GM20000 (cell line): ENCODE data around the gene SH3BGR.

ENCODE experiments used
- DNase-seq: peaks from one replicate; pipeline ENCODE4 v3.0.0; 2012; ENCODE audit warnings: low spot score
- CTCF ChIP-seq: IDR thresholded peaks from 2 replicates; pipeline ENCODE4 v1.5.1; 2012; ENCODE audit warnings: mild to moderate bottlenecking, control low read depth; ENCODE audit errors: extremely low read depth, missing control alignments

The SH3BGR gene

DNA sequence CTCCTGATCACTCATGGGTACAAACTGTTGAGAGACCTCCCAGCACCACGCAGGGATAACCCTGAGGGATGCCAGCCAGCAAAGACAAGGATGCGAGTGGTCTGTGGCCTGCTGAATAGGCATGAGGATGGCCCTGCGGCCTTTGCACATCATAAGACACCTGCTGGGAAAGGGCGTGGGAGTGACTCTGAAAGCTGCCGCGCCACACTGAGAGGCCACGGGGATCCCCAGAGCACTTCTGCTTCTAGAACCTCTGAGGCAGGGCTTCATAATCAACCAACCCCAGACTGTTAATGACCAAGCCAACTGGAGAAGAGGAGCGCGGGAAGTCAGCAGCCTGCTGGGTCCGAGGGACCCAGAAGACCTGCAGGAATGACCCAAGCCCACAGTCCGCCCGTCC lies 73.8 kb downstream of the SH3BGR start:
- TF ChIP-seq CTCF: no peak
- DNase-seq: no peak

DNA sequence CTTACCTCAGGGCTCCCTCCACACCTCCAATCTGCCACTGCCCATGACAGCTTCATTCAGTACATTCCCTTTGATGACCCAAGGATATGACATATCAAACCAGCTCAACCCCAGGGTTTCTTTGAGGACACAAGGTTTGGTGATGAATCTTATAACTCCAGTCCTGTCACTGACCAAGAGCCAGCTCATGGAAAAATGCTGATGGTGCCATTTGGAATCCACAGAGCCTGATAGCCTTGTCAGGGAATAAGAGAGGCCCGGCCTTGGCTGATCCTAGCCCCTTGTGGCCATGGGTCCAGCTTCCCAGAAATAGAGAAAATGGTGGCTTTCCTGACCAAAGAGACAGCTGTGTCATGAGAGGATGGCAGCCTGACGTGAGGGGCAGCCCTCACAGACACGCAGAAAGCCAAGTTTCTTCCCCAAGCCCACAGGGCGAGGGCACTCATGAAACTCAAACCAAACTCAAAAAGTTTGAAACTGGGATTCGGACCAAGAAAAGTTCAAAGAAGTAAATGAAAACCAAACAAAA lies 75.4 kb downstream of the SH3BGR start:
- DNase-seq: no peak
- no peak for TF ChIP-seq CTCF

GRCh38 chr21:39527664-39528381 lies 76.1 kb downstream of the SH3BGR start:
- DNase-seq: no peak
- no peak for TF ChIP-seq CTCF

DNA sequence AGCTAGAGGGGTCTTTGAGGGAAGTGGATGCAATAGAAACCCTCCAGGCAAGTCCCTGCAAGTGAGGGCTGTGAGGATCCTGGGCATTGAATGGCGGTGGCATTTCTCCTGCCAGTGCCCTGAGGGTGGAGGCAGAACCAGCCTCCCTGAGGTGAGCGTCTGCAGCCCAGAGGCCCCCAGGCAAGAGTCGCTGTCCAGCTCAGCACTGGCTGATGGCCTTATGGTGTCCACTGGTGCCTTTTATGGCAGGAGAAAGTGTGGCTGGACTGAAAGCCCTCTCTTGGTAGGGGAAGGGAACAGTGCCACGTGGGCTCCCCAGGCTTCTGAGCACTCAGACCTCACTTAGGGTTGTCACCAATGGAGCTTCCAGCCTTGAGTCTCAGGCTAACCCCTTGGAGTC lies 77.3 kb downstream of the SH3BGR start:
- no peak for TF ChIP-seq CTCF
- DNase-seq: no peak

DNA sequence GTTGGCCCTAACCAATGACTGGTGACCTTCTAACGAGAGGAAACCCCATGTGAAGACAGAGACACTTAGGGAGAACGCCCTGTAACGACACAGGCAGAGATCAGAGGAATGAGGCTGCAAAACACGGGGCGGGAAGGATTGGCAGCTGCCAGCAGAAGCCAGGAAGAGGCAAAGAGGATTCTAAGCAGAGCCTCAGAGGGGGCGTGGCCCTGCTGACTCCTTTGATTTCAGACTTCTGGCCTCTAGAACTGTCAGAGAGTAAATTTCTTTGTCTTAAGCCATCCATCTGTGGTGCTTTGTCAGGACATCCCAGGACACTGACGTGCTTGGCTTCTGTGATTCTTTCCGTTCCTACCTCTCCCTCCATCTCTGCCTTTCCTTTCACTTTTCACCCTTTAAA lies 79.3 kb downstream of the SH3BGR start:
- TF ChIP-seq CTCF: no peak
- DNase-seq: no peak

DNA sequence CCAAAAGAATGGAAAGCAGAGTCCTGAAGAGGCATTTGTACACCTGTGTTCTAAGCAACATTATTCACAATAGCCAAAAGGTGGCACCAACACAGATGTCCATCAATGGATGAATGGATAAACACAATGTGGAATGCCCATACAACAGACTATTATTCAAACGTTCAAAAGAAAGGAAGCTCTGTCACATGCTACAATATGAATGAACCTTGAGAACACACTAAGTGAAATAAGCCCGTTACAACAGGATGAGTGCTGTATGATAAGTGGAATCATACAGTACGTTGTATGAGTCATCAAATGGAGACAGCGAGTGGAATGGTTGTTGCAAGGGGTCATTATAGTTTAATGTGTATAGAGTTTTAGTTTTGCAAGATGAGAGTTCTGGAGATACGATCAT lies 80.1 kb downstream of the SH3BGR start:
- TF ChIP-seq CTCF: no peak
- DNase-seq: no peak

GRCh38 chr21:39533545-39534380 lies 82.0 kb downstream of the SH3BGR start:
- no peak for DNase-seq

More at GRCh38 chr21:39533545-39534380, 82.0 kb downstream of the SH3BGR start:
- TF ChIP-seq CTCF: no peak
